Breast epithelium (tissue), 3 donors: ENCODE data around the gene GPATCH2.

Experiments
- CTCF ChIP-seq, 3 donors: fragments of 450-650 bp; IDR thresholded peaks; one replicate each; pipeline ENCODE4 v1.5.1; 2016 to 2017; ENCODE audit warnings: antibody characterized with exemption in 3 of 3, mild to moderate bottlenecking in 3 of 3, moderate library complexity in 3 of 3
- POLR2A ChIP-seq: fragments of 450-650 bp; IDR thresholded peaks from one replicate; pipeline ENCODE4 v1.6.1; 2016; ENCODE audit warnings: antibody characterized with exemption, mild to moderate bottlenecking, moderate library complexity
- POLR2AphosphoS5 ChIP-seq, 3 donors: sonication (generic); formaldehyde crosslinking; IDR thresholded peaks; one replicate each; pipeline ENCODE4 v1.6.1; 2017; ENCODE audit warnings: antibody characterized with exemption in 3 of 3

GRCh38 chr1:217564207-217564606 lies 66.7 kb downstream of the GPATCH2 start:
- TF ChIP-seq POLR2A, result no peak
- no peak for TF ChIP-seq CTCF (IDR thresholded peaks at IDR 0.05)
- no peak for TF ChIP-seq POLR2AphosphoS5 (IDR thresholded peaks at IDR 0.05)
